HG02884 (cell line): ENCODE data around the gene DNAJC1.
"Not testable (repeated sequence)": the region's sequence is repeated elsewhere in the genome, so short reads cannot be mapped to it uniquely, and the experiment has no call there.

ENCODE experiments used
- ATAC-seq: cut with Tn5 transposase; IDR thresholded peaks from one replicate; pipeline ENCODE4 v1.9.1; 2021; ENCODE audit warnings: mild to moderate bottlenecking, moderate library complexity; ENCODE audit not compliant: unreplicated experiment

The DNAJC1 gene

GRCh38 chr10:22003177-22003963 is at the start of gene DNAJC1:
Gene DNAJC1 (minus strand): TSS chr10:22003730. CDS start chr10:22003434, 296 bp downstream.
- peak; percentile 93 for ATAC-seq

- ATAC-seq, result no peak
These were observed 49.5 kb upstream of the DNAJC1 start for GRCh38 chr10:22053048-22053447.

- ATAC-seq, result no peak
These were observed 46.1 kb upstream of the DNAJC1 start for GRCh38 chr10:22049635-22050034.

GRCh38 chr10:22047812-22048211 is 44.3 kb upstream of the DNAJC1 start:
- ATAC-seq, result no peak

GRCh38 chr10:22043327-22043633 is 39.8 kb upstream of the DNAJC1 start:
- no peak for ATAC-seq

GRCh38 chr10:22042557-22043326 is 39.2 kb upstream of the DNAJC1 start:
- ATAC-seq, result no peak

GRCh38 chr10:22034333-22034732 is 30.8 kb upstream of the DNAJC1 start:
- no peak for ATAC-seq

- not testable (repeated sequence) for ATAC-seq
These were observed 28.7 kb upstream of the DNAJC1 start for GRCh38 chr10:22032268-22032667.

- no peak for ATAC-seq
These were observed 26.9 kb upstream of the DNAJC1 start for GRCh38 chr10:22030421-22030820.

- no peak for ATAC-seq
These were observed 26.1 kb upstream of the DNAJC1 start for GRCh38 chr10:22029445-22030236.

GRCh38 chr10:22027364-22028238 is 24.1 kb upstream of the DNAJC1 start:
- ATAC-seq, result no peak

- ATAC-seq, result no peak
These were observed 22.8 kb upstream of the DNAJC1 start for GRCh38 chr10:22026287-22026686.

- ATAC-seq, result no peak
These were observed 20.0 kb upstream of the DNAJC1 start for GRCh38 chr10:22023508-22023907.

- no peak for ATAC-seq
These were observed 18.9 kb upstream of the DNAJC1 start for GRCh38 chr10:22022257-22023032.

GRCh38 chr10:22021144-22021543 is 17.6 kb upstream of the DNAJC1 start:
- ATAC-seq, result not testable (repeated sequence)

- ATAC-seq, result no peak
These were observed 13.9 kb upstream of the DNAJC1 start for GRCh38 chr10:22017283-22018020.

GRCh38 chr10:22016046-22016705 is 12.6 kb upstream of the DNAJC1 start:
- ATAC-seq, result no peak

GRCh38 chr10:22010973-22011408 is 7.5 kb upstream of the DNAJC1 start:
- no peak for ATAC-seq
